ENCODE results near the gene RGMA. TPM values are rescaled to one million over a fixed set of nuclear protein-coding genes. Genes with fewer than 3 reads are reported as not detected.

RGMA gene
- total RNA-seq, 1 experiment from 2014 or later = 5.5 TPM

DNA sequence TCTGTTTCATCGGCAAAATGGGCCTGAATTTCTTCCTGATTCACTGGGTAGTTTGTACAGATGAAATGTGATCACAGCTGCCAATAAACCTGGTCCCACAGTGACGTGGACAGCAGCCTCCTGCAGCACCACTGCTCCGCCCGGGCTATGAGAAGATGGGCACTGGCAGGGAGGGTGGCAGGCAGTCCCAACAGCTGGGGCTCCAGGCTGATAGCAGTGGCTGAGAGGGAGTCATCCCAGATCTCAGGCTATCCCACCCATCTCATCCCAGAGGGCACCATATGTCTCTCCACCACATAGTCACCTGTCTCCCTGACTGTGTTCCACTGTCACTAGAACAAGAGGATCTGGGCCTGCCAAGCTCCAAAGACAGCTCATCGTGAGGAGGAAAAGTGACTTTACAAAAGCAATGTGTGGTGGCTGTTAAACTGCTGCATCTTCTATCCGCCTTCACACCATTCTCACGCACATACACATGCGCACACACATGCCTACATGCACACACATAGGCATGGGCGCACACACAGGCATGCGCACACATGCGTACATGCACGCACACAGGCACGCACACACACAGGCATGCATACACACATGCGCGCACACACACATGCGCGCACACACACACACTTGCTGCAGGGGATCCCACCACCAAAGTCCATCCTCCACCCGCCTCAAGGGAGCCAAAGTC lies 46.2 kb downstream of the RGMA start:
- Histone ChIP-seq H3K9me3 (ENCODE audit: control insufficient read depth in 1 of 2, insufficient read depth in 1 of 2, low read depth in 1 of 2, low read length in 2 of 2) (no peaks in the 10 kb centered on the region), H2AFZ (ENCODE audit: low read depth, low read length, poor library complexity, severe bottlenecking) (no peak overlapping the region), H3K9me2 (ENCODE audit: insufficient read depth) (no peaks in the 10 kb centered on the region), H3K36me3 (ENCODE audit: control insufficient read depth in 1 of 2, insufficient read depth in 2 of 2, low read length in 2 of 2) (no peaks in the 10 kb centered on the region), H3K4me1 (ENCODE audit: control insufficient read depth in 1 of 2, insufficient read depth in 2 of 2, low read length in 2 of 2) (no peaks in the 10 kb centered on the region), H3K27ac (ENCODE audit: low read depth, low read length) (no peak overlapping the region), H3K79me2 (ENCODE audit: insufficient read depth, low read length) (no peaks in the 10 kb centered on the region), H3K4me2 (ENCODE audit: low read length) (no peak overlapping the region), H3K9ac (ENCODE audit: low read length) (no peak overlapping the region), H3K4me3 (replicated peaks in 1 of 2; ENCODE audit: low read depth in 1 of 2, low read length in 2 of 2) (no peak overlapping the region), H3K27me3 (ENCODE audit: insufficient read depth, low read length) (no peaks in the 10 kb centered on the region), H4K20me1 (ENCODE audit: insufficient read depth) (no peaks in the 10 kb centered on the region)
- TF ChIP-seq, protein P1, sequence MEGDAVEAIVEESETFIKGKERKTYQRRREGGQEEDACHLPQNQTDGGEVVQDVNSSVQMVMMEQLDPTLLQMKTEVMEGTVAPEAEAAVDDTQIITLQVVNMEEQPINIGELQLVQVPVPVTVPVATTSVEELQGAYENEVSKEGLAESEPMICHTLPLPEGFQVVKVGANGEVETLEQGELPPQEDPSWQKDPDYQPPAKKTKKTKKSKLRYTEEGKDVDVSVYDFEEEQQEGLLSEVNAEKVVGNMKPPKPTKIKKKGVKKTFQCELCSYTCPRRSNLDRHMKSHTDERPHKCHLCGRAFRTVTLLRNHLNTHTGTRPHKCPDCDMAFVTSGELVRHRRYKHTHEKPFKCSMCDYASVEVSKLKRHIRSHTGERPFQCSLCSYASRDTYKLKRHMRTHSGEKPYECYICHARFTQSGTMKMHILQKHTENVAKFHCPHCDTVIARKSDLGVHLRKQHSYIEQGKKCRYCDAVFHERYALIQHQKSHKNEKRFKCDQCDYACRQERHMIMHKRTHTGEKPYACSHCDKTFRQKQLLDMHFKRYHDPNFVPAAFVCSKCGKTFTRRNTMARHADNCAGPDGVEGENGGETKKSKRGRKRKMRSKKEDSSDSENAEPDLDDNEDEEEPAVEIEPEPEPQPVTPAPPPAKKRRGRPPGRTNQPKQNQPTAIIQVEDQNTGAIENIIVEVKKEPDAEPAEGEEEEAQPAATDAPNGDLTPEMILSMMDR (IDR thresholded peaks at IDR 0.05 in 2 of 3, conservative IDR thresholded peaks at IDR 0.05 in 1 of 3; ENCODE audit: borderline replicate concordance in 1 of 3, insufficient read depth in 1 of 3, low read depth in 2 of 3, low read length in 2 of 3) = no peak
- no peak for TF ChIP-seq SRF (IDR thresholded peaks at IDR 0.05; ENCODE audit: low read depth)
- TF ChIP-seq EGR1 (IDR thresholded peaks at IDR 0.05; ENCODE audit: low read depth) = no peak
- ATAC-seq (no peak), DNase-seq (ENCODE audit: low read depth, low spot score) (no peak)
- ChIA-PET RAD21 (ENCODE audit: low non-redundant PET in 1 of 2, low total read pairs in 2 of 2, uncharacterized antibody in 2 of 2, unreplicated experiment in 2 of 2) (no interaction called here), CTCF (no interaction called here), POLR2A (no interaction called here)
- no TSS peak for BruUV-seq (replicated peaks)
- intact Hi-C loops (cut with micrococcal nuclease) = no loop called here

DNA sequence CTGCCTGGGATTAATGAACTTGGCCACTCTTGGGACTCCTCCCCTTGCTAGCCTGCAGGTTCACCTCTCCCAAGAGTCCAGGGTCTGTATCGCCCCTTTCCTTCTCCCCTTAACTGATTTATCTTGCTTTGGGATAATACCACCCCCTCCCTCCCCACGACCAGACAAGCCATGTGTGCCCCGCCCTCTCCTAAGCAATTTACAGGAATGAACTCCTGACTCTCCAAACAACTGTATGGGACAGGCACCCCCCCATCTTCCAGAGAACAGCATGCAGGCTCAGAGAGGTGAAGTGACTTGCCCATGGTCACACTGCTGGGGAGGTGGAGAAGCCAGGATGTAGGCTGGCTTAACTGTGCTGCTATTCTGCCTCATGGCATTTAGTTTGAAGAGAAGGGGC lies 46.8 kb downstream of the RGMA start:
- no peaks in the 10 kb centered on the region for H4K20me1 ChIP-seq (ENCODE audit: insufficient read depth)
- H3K9me2 ChIP-seq (ENCODE audit: insufficient read depth) = no peaks in the 10 kb centered on the region
- H3K9ac ChIP-seq (ENCODE audit: low read length) = no peak overlapping the region
- ATAC-seq = no peak
- POLR2A ChIA-PET = no interaction called here
- no TSS peak for BruUV-seq (replicated peaks)
- H3K36me3 ChIP-seq (ENCODE audit: control insufficient read depth in 1 of 2, insufficient read depth in 2 of 2, low read length in 2 of 2) = no peaks in the 10 kb centered on the region
- TF ChIP-seq, protein P2, sequence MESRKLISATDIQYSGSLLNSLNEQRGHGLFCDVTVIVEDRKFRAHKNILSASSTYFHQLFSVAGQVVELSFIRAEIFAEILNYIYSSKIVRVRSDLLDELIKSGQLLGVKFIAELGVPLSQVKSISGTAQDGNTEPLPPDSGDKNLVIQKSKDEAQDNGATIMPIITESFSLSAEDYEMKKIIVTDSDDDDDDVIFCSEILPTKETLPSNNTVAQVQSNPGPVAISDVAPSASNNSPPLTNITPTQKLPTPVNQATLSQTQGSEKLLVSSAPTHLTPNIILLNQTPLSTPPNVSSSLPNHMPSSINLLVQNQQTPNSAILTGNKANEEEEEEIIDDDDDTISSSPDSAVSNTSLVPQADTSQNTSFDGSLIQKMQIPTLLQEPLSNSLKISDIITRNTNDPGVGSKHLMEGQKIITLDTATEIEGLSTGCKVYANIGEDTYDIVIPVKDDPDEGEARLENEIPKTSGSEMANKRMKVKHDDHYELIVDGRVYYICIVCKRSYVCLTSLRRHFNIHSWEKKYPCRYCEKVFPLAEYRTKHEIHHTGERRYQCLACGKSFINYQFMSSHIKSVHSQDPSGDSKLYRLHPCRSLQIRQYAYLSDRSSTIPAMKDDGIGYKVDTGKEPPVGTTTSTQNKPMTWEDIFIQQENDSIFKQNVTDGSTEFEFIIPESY (IDR thresholded peaks at IDR 0.05; ENCODE audit: extremely low read depth, insufficient replicate concordance, low read length) = no peak
- TF ChIP-seq, protein P1 (IDR thresholded peaks at IDR 0.05 in 2 of 3, conservative IDR thresholded peaks at IDR 0.05 in 1 of 3; ENCODE audit: borderline replicate concordance in 1 of 3, insufficient read depth in 1 of 3, low read depth in 2 of 3, low read length in 2 of 3) = no peak
- TF ChIP-seq JUND (IDR thresholded peaks at IDR 0.05) (no peak), RAD21 (IDR thresholded peaks at IDR 0.05; ENCODE audit: low read depth) (no peak), FOSL1 (IDR thresholded peaks at IDR 0.05; ENCODE audit: low read depth) (no peak), ZNF274 (IDR thresholded peaks at IDR 0.05; ENCODE audit: low read depth, low read length) (no peak), ZFX (IDR thresholded peaks at IDR 0.05) (no peak), EGR1 (IDR thresholded peaks at IDR 0.05; ENCODE audit: low read depth) (no peak), CBX3 (IDR thresholded peaks at IDR 0.05; ENCODE audit: low read depth) (no peak)
- DNase-seq (ENCODE audit: low read depth, low spot score) = no peak
- intact Hi-C loops (cut with micrococcal nuclease) = no loop called here
- no peak overlapping the region for H3K4me3 ChIP-seq (replicated peaks in 1 of 2; ENCODE audit: low read depth in 1 of 2, low read length in 2 of 2)
- H3K4me2 ChIP-seq (ENCODE audit: low read length) = no peak overlapping the region
- H3K79me2 ChIP-seq (ENCODE audit: insufficient read depth, low read length) = no peaks in the 10 kb centered on the region
- RAD21 ChIA-PET (ENCODE audit: low non-redundant PET in 1 of 2, low total read pairs in 2 of 2, uncharacterized antibody in 2 of 2, unreplicated experiment in 2 of 2) = no interaction called here
- no peak overlapping the region for H2AFZ ChIP-seq (ENCODE audit: low read depth, low read length, poor library complexity, severe bottlenecking)
- no peaks in the 10 kb centered on the region for H3K4me1 ChIP-seq (ENCODE audit: control insufficient read depth in 1 of 2, insufficient read depth in 2 of 2, low read length in 2 of 2)
- H3K27me3 ChIP-seq (ENCODE audit: insufficient read depth, low read length) = no peaks in the 10 kb centered on the region
- H3K27ac ChIP-seq (ENCODE audit: low read depth, low read length) = no peak overlapping the region
- no peaks in the 10 kb centered on the region for H3K9me3 ChIP-seq (ENCODE audit: control insufficient read depth in 1 of 2, insufficient read depth in 1 of 2, low read depth in 1 of 2, low read length in 2 of 2)
- CTCF ChIA-PET = no interaction called here
